Hypothalamus (tissue), 51 donors: ENCODE data around the gene CGN.

Experiments
- DNase-seq, 51 donors: peaks; one replicate each; lab custom pipeline; 2025; lab: John Stamatoyannopoulos, UW

Gene CGN, protein sequence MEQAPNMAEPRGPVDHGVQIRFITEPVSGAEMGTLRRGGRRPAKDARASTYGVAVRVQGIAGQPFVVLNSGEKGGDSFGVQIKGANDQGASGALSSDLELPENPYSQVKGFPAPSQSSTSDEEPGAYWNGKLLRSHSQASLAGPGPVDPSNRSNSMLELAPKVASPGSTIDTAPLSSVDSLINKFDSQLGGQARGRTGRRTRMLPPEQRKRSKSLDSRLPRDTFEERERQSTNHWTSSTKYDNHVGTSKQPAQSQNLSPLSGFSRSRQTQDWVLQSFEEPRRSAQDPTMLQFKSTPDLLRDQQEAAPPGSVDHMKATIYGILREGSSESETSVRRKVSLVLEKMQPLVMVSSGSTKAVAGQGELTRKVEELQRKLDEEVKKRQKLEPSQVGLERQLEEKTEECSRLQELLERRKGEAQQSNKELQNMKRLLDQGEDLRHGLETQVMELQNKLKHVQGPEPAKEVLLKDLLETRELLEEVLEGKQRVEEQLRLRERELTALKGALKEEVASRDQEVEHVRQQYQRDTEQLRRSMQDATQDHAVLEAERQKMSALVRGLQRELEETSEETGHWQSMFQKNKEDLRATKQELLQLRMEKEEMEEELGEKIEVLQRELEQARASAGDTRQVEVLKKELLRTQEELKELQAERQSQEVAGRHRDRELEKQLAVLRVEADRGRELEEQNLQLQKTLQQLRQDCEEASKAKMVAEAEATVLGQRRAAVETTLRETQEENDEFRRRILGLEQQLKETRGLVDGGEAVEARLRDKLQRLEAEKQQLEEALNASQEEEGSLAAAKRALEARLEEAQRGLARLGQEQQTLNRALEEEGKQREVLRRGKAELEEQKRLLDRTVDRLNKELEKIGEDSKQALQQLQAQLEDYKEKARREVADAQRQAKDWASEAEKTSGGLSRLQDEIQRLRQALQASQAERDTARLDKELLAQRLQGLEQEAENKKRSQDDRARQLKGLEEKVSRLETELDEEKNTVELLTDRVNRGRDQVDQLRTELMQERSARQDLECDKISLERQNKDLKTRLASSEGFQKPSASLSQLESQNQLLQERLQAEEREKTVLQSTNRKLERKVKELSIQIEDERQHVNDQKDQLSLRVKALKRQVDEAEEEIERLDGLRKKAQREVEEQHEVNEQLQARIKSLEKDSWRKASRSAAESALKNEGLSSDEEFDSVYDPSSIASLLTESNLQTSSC

DNA sequence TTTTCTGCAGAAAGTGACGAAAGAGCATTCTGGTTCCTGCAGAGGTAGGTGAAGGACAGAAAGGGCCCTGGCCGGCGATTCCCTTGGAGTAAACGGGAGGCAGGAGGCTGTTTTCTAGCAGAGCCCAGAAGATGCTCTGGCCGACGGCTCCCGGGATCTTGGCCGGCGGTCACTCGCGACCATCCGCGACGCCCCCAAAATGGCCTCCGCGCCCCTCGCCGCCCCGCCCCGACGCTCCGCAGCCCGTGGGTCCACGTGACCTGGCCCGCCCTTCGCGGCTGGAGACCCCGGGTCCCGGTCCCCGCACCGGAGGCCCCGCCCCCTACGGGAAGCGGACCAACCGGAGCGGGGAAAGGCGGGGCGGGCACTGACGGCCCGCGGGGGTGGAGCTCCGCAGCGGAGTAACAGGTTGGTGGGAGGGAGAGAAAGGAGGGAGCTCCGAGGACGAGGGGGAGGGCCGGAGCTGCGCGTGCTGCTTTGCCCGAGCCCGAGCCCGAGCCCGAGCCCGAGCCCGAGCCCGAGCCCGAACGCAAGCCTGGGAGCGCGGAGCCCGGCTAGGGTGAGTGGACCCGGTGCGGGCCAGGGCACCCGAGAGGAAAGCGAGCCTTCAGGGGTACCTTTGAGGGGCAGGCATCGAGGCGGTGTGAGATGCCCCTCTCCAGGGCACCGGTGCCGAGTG is at the start of gene CGN:
Gene CGN, plus strand, starts transcription at position 431 of the 679 bp plus-strand sequence. CDS start 7,133 bp downstream, outside the sequence.
- DNase-seq: peak; percentile 53 to 96 (median 87)

DNA sequence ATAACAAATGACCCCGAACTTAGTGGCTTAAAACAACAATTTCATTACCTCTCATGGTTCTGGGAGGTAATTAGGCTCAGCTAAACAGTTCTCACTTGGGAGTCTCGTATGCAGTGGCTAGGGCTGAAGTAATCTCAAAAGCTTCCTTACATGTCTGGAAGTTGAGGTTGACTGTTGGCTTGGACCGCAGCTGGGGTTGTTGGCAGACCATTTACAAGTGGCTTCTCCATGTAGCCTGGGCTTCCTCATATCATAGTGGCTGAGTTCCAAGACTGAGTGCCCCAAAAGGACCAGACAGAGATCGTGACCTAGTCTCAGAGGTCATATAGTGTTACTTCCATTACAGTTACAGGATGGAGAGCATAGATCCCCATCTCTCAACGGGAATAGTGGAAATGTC is 49.5 kb upstream of the CGN start:
- DNase-seq: no peak

DNA sequence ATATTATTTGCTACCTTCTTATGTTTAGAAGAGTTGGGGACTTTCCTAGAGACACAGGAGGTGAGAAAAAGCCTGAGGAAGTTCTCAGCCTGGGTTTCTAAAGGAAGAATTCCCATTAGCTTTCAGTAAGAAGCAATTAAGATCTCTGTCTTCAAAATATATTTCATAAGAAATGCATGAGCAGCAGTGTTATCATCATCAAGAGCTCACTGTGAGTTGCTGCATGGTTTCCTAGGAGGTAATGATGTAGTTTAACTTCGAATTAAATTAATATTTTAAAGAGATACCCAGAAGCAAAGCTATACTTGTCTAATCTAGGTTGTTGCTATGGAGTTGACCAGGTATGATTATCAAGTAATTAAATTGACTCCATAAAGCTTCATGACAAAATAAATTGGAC is 46.2 kb upstream of the CGN start:
- DNase-seq: no peak

DNA sequence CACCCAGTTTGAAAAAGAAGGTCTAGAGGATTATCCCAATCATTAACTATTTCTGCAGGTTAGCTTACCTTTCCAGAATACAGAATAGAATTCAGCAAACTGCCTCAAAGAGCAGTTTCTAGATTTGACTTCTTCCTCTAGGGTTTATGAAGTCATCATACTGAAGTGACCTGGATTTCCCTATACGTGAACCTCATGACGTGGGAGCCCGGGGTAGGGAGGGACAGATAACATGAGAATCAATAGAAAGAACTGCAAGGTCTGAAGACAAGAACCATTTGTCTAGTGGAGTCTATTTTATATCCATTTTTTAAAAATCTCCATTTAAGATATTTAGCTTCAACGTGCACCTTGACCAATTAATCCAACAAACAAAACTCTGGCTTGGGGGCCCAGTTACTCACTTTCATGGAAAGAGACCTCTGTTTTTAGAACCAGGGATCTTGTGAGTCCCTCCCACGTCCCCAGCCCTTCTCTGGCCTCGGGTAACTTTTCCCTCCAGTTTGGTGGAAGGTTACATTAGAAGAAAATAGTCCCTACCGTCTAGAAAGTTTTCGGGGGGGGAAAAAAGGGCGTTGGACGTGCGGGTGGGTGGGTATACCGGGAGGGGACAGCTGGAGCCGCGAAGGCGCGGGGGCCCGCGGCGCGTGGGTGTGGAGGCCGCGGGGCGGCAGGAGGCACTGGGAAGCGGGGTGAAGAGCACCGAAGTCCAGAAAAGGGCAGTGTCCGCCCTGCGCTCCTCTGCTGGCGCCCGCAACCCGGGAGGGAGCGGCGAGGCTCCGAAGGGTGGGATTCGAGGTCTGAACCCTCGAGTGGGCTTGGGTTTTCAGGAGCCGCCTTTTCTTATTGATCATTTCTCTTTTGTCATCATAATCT is 38.1 kb upstream of the CGN start:
- peak in 29 of 51 donors; percentile 2 to 46 (median 18) for DNase-seq

DNA sequence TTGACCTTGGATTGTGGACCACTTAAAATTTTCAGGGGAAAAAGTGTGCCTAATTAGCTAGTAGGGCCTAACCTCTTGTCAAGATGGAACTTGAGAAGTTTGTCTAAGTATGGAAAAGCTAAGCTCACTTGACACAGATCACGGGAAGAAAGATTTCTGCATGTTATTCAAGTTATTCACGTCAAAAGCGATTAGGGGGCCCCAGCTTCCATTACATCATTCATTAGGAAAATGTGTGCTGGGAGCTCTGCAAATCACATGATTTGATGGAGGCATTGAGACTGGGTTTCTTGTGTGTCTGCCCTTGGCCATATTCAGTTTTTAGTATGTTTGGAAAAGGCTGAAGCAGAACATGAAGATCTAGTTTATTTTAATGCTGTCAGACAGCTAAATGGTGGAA is 36.4 kb upstream of the CGN start:
- DNase-seq: peak in 1 of 51 donors; percentile 2

DNA sequence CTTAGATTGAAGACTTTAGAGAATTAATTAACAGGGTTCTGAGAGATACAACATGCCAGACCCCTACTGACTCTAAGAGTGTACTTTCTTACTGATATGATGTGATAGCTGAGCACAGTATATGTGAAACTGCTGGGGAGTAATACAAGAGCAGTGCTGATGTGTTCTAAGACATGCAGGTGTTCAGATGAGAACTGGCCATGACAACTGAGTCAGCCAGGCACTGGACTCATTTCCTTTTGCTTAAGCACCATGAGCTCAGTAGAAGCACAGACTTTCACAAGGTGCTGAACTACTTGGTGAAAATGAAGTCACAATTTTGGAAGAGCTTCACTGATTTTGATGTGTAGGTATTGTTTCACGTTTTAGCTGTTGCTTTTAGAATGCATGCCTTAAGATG is 36.0 kb upstream of the CGN start:
- DNase-seq: no peak

DNA sequence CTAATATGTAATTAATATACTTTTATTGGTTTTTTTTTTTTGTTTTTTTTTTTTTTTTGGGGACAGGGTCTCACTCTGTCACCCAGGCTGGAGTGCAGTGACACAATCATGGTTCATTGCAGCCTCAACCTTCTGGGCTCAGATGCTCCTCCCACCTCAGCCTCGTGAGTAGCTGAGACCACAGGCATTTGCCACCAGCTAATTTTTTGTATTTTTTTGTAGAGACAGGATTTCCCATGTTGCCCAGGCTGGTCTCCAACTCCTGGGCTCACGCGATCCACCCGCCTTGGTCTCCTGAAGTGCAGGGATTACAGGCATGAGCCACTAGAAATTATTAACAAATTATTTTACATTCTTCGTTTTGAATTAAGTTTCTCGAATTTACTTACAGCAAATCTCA is 35.1 kb upstream of the CGN start:
- no peak for DNase-seq

DNA sequence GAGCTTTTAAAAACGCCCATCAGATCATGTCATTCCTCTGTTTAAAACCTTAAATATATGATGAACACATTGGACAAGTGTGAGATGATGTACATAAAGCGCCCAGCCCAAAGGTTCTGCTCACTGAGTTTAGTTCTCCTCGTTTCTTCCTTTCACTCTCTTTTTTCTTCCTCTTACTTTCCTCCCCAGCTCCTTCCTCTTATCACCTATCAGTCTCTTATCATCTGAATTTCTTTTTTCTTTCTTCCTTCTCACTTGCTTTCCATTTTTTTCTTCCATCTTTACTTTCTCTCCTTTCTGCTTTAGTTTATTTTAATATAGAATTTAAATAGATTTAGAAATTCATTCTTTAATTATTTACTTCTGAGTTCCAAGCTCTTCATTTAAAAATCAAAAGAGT is 34.1 kb upstream of the CGN start:
- no peak for DNase-seq

DNA sequence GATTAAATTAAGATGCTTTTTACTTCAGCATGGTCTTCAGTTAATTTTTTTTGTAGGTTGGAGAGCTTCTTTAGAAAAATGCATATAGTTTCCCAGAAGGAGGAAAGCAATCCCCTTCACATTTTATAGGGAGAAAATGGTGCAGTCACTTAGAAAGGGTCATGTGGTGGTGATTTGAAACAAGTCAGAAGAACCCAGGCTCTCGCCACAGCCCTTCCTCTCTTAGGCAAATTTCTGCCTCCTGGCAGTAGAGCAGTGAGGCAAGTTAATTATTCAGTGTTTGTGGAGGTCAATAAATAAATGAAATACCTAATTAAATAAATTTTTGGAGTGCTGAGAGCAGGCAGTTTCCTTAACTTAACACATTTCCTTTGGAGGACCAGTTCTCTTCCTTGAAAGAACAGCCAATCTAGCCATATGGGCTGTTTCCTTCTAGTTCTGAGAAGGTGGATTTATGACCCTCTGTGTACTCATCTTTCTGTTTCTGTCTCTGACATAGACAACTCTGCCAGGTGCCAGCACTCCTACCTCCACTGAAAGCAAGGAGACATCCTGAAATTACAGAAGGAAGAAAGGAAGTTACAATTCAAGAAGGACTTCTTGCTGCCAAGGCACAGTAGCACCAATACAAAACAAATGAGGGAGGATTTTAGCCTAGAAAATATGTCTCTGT is 32.9 kb upstream of the CGN start:
- no peak for DNase-seq

DNA sequence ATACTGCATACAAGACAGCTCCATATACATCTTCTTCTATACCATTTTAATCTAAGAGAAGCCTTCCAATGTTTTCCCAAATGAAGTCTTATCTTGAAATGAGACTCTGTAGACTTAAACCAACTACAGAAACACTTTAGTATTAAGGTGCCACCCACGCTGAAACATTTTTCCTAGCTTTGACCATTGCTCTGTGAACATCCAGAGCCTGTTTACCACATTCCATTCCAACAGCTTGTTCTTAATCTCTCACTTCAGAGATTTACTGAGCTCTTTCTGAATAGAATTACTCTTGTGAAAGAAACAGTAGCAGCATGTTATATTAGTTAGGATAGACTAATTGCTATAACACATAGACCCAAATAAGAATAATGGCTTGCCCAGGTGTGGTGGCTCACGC is 32.3 kb upstream of the CGN start:
- DNase-seq: no peak

DNA sequence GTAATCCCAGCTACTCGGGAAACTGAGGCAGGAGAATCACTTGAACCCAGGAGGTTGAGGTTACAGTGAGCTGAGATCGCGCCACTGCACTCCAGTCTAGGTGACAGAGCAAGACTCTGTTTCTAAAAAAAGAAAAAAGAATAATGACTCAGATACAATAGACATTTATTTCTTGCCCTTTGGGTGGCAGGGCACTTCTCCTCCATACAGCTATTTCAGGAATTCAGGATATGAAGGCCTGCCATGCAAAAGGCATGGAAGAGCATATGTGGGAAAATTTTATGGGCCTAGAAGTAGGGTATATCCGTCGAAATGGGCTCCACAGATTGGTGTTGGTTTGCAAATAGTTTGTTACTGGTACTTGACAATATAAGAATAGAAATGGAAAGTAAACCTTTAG is 31.7 kb upstream of the CGN start:
- DNase-seq: no peak

DNA sequence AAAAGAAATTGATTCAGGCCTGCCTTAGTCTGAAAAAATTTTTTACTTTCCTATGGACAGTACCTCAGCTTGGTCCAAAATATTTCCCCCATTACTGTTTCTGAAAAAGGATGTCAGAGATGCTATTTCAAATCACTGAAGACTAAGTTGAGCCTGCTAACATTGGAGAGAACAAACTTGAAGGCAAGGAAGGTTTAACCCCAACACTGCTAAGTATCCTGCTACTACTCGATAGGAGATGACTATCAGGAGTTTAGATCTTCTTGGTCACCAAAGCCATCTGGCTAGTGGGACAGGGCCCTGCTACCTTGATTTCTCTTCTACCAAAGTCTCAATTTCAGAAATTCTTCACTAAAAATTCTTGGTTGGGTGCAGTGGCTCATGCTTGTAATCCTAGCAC is 29.2 kb upstream of the CGN start:
- DNase-seq: no peak

DNA sequence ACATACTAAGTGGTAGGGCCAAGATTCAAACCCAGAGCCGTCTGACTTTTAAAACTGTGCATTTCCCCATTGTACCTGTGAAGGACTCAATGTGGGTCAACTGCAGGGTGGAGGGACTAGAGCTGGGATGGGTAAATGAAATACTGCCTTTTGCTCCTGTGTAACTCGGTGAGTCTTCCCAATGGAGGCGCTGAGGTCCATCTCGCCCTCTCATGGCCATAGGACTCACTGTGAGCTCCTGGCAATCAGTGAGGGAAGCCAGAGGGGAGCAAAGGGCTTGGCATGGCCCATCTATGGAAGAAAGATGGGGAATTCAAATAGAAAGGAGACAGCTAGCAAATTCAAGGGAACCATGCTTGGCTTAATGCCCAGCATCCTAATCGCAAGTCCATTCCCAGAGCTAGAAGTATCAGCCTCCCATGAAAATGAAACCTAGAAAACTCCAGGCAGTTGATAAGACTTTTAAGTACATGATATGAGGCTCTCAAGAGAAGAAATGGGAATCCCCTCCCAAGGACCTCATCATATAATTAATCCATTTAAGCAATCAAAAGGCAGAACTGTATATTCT is 25.4 kb upstream of the CGN start:
- no peak for DNase-seq

DNA sequence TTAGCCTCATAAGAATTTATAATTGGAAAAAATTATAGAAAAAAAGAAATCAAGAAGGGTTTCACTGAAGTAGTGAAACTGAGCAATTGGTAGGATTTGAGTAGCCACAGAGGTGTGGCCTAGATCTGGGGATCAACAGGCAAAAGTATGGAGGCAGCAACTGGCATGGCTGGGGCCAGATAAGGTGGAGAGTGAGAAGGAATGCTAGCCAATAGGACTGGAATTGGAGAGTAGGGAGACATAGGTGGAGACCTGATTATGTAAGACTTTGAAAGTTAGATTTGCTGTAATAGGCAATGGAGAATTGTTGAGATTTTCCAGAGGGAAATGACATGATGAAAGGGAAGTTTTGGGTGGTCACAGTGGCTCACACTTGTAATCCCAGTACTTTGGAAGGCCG is 24.6 kb upstream of the CGN start:
- no peak for DNase-seq

DNA sequence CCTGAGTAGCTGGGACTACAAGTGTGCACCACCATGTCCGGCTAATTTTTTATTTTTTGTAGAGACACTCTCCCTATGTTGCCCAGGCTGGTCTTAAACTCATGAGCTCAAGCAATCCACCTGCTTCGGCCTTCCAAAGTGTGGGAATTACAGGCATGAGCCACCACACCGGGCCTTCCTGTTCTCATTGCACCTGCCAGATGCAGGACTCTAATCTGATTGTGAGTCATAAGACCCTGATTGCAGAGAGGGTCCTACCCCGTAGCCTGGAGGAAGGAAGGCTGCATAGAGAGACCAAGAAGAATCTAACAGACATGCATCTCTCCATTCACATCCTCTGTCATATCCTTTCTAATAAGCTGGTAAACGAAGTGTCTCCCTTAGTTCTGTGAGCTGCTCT is 19.5 kb upstream of the CGN start:
- no peak for DNase-seq

DNA sequence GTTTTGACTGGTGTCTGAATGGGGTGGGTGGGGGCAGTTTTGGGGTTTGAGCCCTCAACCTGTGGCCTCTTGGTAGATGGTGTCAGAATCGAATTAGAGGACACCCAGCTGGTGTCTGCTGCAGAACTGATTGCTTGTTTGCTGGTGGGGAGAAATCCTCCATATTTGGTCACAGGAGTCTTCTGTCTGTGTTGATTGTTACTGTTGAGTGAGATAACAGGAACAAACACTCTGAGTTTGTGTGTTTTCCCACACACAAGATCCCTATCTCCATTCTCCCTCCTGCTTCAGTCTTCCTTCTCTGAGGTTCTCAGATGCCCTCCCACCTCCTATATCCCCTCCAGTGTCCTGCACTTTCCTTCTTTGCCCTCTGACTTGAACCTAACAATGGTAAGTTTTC is 19.1 kb upstream of the CGN start:
- DNase-seq: no peak

DNA sequence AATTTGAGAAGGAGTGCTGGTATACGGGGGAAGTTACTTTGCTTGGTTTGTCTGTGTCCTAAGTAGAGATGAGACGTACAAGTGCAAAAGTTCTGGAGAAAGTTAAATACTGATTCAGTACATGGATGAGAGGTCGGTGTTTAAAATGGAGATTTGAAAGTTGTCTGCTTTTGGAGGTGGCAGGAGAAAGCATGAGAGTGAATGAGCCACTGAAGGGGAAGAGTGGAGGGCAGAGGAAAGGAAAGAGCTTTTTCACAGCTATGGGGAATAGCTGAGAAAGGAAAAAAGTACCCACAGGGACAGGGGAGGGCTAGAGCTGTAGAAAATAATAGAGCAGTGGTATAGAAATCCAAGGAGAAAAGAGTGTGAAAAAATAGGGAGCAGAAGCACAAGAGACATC is 18.1 kb upstream of the CGN start:
- no peak for DNase-seq

DNA sequence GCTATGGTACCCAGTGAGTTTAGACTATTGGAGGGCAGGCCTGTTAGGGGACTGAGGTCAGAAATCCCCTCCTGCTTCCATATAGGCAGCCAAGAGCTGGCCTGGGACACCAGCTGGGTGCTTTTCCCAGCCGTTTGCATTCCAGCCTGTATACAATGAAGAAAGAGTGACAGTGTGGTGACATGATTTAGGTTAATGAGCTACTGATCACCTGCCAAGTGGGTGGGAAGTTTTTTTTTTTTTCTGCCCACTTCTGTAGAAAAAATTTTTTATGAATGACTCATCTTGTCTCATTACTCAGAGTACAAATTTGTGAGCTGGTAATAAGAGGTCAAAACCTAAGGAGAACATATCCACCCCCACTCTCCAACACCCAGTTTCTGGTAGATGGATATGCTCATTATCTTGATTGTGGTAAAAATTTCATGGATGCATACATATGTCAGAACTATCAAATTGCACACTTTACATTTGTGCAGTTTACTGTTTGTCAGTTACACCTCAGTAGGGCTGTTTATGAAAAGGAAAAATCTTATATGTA is 16.4 kb upstream of the CGN start:
- peak in 4 of 51 donors; percentile 5 to 28 (median 23) for DNase-seq
